AG09309 (cell line): ENCODE results near the gene ARNT2.

Experiments used
- DNase-seq: peaks from one replicate; pipeline ENCODE4 v3.0.0-alpha.2; 2010; ENCODE audit warnings: low read depth
- H3K4me3 ChIP-seq: 2 replicates; pipeline ENCODE4 v1.5.1; 2011; ENCODE audit warnings: mild to moderate bottlenecking, low read depth, low read length, moderate library complexity; ENCODE audit not compliant: control insufficient read depth
- TF ChIP-seq, protein P1 (sequence below): IDR thresholded peaks from 2 replicates; pipeline ENCODE4 v1.5.1; 2011; ENCODE audit warnings: mild to moderate bottlenecking, low read depth, low read length, inconsistent platforms; ENCODE audit not compliant: insufficient read depth, control insufficient read depth; ENCODE audit errors: missing control alignments

The ARNT2 gene

DNA sequence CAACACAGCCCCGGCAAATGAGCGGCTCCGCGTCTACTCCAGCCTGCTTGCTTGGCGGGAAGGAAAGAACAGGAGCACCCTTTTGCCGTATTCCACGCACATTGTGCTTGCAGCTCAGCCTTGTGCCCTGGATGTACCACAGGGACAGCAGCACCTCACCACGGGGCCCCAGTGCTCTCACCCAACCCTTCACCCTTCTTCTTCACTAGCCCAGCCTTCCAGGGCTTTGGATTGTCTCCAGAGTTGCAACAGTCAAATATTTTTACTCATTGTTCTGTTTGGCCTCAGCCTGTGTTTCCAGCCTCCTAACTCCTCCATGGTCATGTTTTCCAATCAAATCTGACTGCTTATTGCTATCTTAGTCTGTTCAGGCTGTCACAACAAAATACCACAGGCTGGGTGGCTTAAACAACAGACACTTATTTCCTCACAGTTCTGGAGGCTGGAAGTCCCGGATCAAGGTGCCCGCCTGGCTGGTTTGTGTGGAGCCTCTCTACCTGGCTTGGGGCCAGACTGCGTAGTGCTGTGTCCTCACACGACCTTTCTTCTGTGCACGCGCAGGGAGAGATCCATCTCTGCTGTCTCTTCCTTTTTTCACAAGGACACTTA lies 211.7 kb downstream of the ARNT2 start:
- peak; percentile 64 for DNase-seq
- H3K4me3 ChIP-seq = no peak overlapping the region
- TF ChIP-seq, protein P1, sequence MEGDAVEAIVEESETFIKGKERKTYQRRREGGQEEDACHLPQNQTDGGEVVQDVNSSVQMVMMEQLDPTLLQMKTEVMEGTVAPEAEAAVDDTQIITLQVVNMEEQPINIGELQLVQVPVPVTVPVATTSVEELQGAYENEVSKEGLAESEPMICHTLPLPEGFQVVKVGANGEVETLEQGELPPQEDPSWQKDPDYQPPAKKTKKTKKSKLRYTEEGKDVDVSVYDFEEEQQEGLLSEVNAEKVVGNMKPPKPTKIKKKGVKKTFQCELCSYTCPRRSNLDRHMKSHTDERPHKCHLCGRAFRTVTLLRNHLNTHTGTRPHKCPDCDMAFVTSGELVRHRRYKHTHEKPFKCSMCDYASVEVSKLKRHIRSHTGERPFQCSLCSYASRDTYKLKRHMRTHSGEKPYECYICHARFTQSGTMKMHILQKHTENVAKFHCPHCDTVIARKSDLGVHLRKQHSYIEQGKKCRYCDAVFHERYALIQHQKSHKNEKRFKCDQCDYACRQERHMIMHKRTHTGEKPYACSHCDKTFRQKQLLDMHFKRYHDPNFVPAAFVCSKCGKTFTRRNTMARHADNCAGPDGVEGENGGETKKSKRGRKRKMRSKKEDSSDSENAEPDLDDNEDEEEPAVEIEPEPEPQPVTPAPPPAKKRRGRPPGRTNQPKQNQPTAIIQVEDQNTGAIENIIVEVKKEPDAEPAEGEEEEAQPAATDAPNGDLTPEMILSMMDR = no peak

DNA sequence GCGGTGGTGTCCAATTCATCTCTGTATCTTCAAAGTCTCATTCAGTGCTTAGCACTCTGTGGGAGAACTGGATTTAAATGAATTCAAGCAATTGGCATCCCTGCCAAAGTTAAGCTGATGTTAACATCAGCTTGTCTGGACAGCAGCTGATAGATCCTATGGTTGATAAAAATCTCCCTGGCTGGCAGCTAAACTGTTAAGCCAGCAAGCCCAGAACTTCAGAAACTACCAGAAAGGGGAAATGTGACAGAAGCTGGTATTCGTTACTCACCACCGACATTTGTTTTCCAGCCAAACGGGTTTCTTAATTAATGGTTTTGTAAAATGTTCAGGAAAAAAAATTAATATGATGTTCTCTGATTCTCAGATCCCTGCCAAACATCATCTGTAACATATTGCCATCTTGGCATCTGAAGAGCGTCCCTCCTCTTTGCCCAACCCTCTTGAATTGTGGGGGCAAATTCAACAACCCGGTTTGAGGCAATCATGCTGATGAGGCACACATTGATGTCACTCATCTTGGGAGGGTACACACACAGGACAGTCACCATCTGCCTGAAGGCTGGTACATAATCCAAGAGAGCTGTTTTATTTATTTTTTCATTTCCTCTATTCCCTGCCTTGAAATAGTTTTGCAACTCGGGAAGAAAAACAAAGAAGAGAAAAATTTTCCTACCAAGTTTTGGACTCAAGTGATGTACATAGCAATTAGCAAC lies 214.7 kb downstream of the ARNT2 start:
- H3K4me3 ChIP-seq = no peak overlapping the region
- DNase-seq = no peak
- TF ChIP-seq, protein P1 = no peak

DNA sequence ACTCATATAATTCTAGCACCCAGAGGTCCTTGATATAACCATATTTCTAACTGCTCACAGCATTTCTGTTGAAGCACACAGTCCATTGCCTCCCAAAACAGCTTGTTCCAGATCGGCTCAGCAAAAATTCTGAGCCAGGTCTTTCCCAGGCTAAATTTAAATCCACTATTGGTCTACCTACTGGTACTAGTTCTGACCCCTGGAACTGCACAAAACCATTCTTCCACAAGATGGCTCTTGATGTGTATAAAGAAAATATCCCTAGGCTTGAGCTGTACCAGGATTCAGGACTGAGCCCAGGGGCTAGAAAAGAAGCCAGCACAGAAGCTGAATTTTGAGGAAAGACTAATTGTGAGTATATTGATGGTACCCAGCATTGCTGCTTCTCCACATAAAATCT lies 215.5 kb downstream of the ARNT2 start:
- DNase-seq = no peak
- TF ChIP-seq, protein P1 = peak; percentile 38
- no peak overlapping the region for H3K4me3 ChIP-seq

- H3K4me3 ChIP-seq = no peak overlapping the region
- DNase-seq = no peak
- TF ChIP-seq, protein P1 = no peak
Observed at GRCh38 chr15:80620141-80620540, 216.0 kb downstream of the ARNT2 start.

GRCh38 chr15:80620931-80621330 lies 216.7 kb downstream of the ARNT2 start:
- TF ChIP-seq, protein P1 = no peak
- H3K4me3 ChIP-seq = no peak overlapping the region
- no peak for DNase-seq

DNA sequence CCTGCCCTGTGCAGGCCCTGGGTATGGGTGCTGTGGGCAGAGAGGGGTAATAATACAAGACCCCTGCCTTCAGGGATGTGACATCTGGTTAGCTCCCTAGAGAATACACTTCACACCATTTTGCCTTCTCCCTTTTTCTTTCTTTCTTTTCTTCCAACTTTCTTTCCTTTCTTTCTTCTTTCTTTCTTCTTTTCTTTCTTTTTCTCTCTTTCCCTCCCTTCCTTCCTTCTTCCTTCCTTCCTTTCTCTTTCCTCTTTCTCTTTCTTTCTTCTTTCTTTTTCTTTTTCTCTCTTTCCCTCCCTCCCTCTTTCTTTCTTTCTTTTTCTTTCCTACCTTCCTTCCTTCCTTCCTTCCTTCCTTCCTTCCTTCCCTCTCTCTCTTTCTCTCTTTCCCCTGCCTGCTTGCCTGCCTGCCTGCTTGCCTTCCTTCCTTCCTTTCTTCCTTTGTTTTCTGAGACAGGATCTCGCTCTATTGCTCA lies 222.5 kb downstream of the ARNT2 start:
- no peak for DNase-seq
- H3K4me3 ChIP-seq = no peak overlapping the region
- TF ChIP-seq, protein P1 = no peak
